DND-41 (cell line): ENCODE data around the gene FBLN1.

Source experiments
- EZH2 ChIP-seq: IDR thresholded peaks from 3 replicates; pipeline ENCODE4 v1.6.1; 2012; ENCODE audit warnings: borderline replicate concordance, low read depth, mild to moderate bottlenecking, moderate library complexity, low read length, inconsistent platforms; ENCODE audit not compliant: severe bottlenecking
- TF ChIP-seq, protein P1 (sequence below): IDR thresholded peaks from 2 replicates; pipeline ENCODE4 v1.5.1; 2012; ENCODE audit warnings: borderline replicate concordance, low read length, moderate library complexity, mild to moderate bottlenecking; ENCODE audit not compliant: poor library complexity, severe bottlenecking; ENCODE audit errors: extremely low read depth

DNA sequence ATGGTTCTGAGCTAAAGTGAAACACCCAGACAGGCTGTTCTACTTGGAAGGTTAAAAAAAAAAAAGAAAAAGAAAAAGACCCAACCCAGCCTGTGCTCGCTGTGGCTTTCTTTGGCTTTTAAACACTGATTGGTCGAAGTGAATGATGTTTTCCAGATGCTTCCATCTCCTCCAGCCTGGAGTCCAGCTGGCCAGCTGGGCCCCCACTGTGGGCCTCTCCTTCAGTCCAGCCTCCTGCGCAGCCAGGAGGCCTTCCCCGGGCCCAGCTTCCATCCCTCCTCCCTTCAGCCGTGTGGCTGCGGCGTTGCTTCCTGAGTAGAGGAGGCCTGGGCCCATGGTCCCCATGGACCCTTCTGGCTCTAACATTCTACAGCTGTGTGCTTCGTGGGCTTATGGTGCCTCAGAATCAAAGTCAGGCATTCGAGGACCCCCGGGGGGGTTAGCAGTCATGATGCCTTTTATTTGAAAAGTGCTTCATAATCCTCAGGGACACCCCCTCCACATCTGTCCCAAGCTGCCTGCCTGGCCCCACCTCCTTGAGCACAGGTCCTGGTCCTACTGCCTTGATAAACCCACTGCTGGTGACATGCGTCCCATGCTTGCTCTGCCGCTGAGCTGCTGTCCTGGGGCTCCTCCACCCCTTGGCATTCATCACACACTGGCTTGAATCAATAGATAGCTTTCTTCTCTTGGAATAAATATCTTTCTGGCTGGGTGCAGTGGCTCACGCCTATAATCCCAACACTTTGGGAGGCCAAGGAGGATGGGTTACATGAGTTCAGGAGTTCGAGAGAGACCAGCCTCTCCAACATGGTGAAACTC, 42.2 kb upstream of the FBLN1 start:
- TF ChIP-seq, protein P1, sequence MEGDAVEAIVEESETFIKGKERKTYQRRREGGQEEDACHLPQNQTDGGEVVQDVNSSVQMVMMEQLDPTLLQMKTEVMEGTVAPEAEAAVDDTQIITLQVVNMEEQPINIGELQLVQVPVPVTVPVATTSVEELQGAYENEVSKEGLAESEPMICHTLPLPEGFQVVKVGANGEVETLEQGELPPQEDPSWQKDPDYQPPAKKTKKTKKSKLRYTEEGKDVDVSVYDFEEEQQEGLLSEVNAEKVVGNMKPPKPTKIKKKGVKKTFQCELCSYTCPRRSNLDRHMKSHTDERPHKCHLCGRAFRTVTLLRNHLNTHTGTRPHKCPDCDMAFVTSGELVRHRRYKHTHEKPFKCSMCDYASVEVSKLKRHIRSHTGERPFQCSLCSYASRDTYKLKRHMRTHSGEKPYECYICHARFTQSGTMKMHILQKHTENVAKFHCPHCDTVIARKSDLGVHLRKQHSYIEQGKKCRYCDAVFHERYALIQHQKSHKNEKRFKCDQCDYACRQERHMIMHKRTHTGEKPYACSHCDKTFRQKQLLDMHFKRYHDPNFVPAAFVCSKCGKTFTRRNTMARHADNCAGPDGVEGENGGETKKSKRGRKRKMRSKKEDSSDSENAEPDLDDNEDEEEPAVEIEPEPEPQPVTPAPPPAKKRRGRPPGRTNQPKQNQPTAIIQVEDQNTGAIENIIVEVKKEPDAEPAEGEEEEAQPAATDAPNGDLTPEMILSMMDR = no peak
- TF ChIP-seq EZH2 = no peak
